K562 (cell line): ENCODE results near the gene SH2D7. TPM values are rescaled to one million over a fixed set of nuclear protein-coding genes. Genes with fewer than 3 reads are reported as not detected.

Source experiments
- CAMTA2 ChIP-seq: fragments of 250-450 bp; sonication (Bioruptor Pico); conservative IDR thresholded peaks from 2 replicates; pipeline ENCODE4 v1.5.1; 2022
- CXXC5 ChIP-seq: fragments of 250-450 bp; sonication (Bioruptor Pico); IDR thresholded peaks from 2 replicates; pipeline ENCODE4 v1.8.0; 2022; ENCODE audit warnings: inconsistent platforms, mild to moderate bottlenecking, moderate library complexity
- DPF2 ChIP-seq: fragments of 450-650 bp; IDR thresholded peaks from 2 replicates; pipeline ENCODE4 v1.6.1; 2016
- EWSR1 ChIP-seq: fragments of 450-650 bp; IDR thresholded peaks from 2 replicates; pipeline ENCODE4 v1.6.1; 2018; ENCODE audit warnings: borderline replicate concordance, mild to moderate bottlenecking, low read depth, moderate library complexity; ENCODE audit not compliant: partially characterized antibody
- GABPB2 ChIP-seq: fragments of 250-450 bp; sonication (Bioruptor Pico); conservative IDR thresholded peaks from 2 replicates; pipeline ENCODE4 v1.5.1; 2021; ENCODE audit warnings: mild to moderate bottlenecking
- GTF2F1 ChIP-seq: IDR thresholded peaks from 2 replicates; pipeline ENCODE4 v1.6.1; 2011; ENCODE audit warnings: low read depth, low read length, improper control_type of control experiment
- HINFP ChIP-seq: fragments of 450-650 bp; conservative IDR thresholded peaks from 2 replicates; pipeline ENCODE4 v1.6.1; 2016; ENCODE audit warnings: missing genetic modification characterization, low read depth, mild to moderate bottlenecking, control low read depth, missing compliant biosample characterization
- HNRNPLL ChIP-seq: fragments of 200-400 bp; formaldehyde crosslinking; IDR thresholded peaks from 2 replicates; pipeline ENCODE4 v1.6.1; 2017; ENCODE audit warnings: low read length, low read depth, mild to moderate bottlenecking; ENCODE audit not compliant: poor library complexity, severe bottlenecking
- KDM2B ChIP-seq: fragments of 250-450 bp; sonication (Bioruptor Pico); IDR thresholded peaks from 2 replicates; pipeline ENCODE4 v1.8.0; 2021; ENCODE audit warnings: mild to moderate bottlenecking, moderate library complexity
- NFATC3 ChIP-seq: fragments of 450-650 bp; IDR thresholded peaks from 2 replicates; pipeline ENCODE4 v1.6.1; 2017; ENCODE audit warnings: mild to moderate bottlenecking
- PKNOX1 ChIP-seq: fragments of 450-650 bp; IDR thresholded peaks from 2 replicates; pipeline ENCODE4 v1.6.1; 2016
- POLR3A ChIP-seq: IDR thresholded peaks from 2 replicates; pipeline ENCODE4 v1.6.1; 2011; ENCODE audit warnings: borderline replicate concordance, mild to moderate bottlenecking, moderate library complexity; ENCODE audit not compliant: insufficient read length, insufficient read depth; ENCODE audit errors: extremely low read depth
- SMAD1 ChIP-seq: fragments of 150-350 bp; IDR thresholded peaks from 2 replicates; pipeline ENCODE4 v1.6.1; 2014; ENCODE audit warnings: low read length, low read depth; ENCODE audit not compliant: partially characterized antibody
- TEAD2 ChIP-seq: fragments of 450-650 bp; IDR thresholded peaks from 2 replicates; pipeline ENCODE4 v1.6.1; 2016; ENCODE audit warnings: missing genetic modification characterization, control low read depth, missing compliant biosample characterization
- THRA ChIP-seq: fragments of 450-650 bp; IDR thresholded peaks from 2 replicates; pipeline ENCODE4 v1.6.1; 2017; ENCODE audit warnings: mild to moderate bottlenecking, moderate library complexity
- ZBED1 ChIP-seq: IDR thresholded peaks from 2 replicates; pipeline ENCODE4 v1.6.1; 2014
- ZBTB1 ChIP-seq: sonication (generic); formaldehyde crosslinking; IDR thresholded peaks from 2 replicates; pipeline ENCODE4 v1.8.1; 2023; ENCODE audit warnings: missing genetic modification reagents, low read depth, mild to moderate bottlenecking, borderline replicate concordance
- ZC3H4 ChIP-seq: sonication (generic); formaldehyde crosslinking; IDR thresholded peaks from 2 replicates; pipeline ENCODE4 v1.9.0; 2021; ENCODE audit warnings: missing genetic modification reagents, borderline replicate concordance
- ZMIZ1 ChIP-seq, 2 experiments: fragments of 150-350 bp in 1 of 2; IDR thresholded peaks; 2 replicates each; pipeline ENCODE4 v1.6.1; 2012 to 2016; ENCODE audit warnings: low read depth in 2 of 2, low read length in 2 of 2, mild to moderate bottlenecking in 1 of 2, moderate library complexity in 1 of 2
- ZNF143 ChIP-seq: sonication (generic); formaldehyde crosslinking; IDR thresholded peaks from 2 replicates; pipeline ENCODE4 v1.9.0; 2022; ENCODE audit warnings: mild to moderate bottlenecking, missing genetic modification reagents
- ZNF24 ChIP-seq: fragments of 450-650 bp; IDR thresholded peaks from 2 replicates; pipeline ENCODE4 v1.6.1; 2016
- ZNF589 ChIP-seq: fragments of 200-800 bp; sonication (Bioruptor generic); IDR thresholded peaks from 2 replicates; pipeline ENCODE4 v1.6.1; 2016; ENCODE audit warnings: low read depth, missing genetic modification characterization, missing compliant biosample characterization
- polyA plus RNA-seq, 8 experiments: library from polyadenylated mRNA; depleted of rRNA in 4 of 8; stranded (reverse) in 5 of 8; unstranded in 3 of 8; fragments of >200 nt; fragmentation: Nextera tagmentation in 2 of 8; fragmentation: Illumina TruSeq in 1 of 8; extraction: Ambion mirVana in 2 of 8; extraction: Trizol in 1 of 8; gene quantifications; 2 replicates each; pipeline versions ENCODE4 v1.2.1 to v1.2.3, GENCODE V29; 2011 to 2014; ENCODE audit warnings: inconsistent platforms in 1 of 8, missing spikeins in 1 of 8
- total RNA-seq, 7 experiments: library from RNA; depleted of rRNA in 6 of 7; stranded (reverse); fragments of >200 nt in 6 of 7; fragmentation: Illumina TruSeq in 2 of 7; extraction: Trizol in 2 of 7; gene quantifications; 2 replicates each; pipeline versions ENCODE4 v1.2.1 to v1.2.3, GENCODE V29; 2011 to 2021; ENCODE audit warnings: low replicate concordance in 1 of 7

Gene SH2D7
- total and polyA plus RNA-seq, 9 of the 15 experiments (the other 6 are each of a cell fraction or from before 2014, with no cell fraction given), result not detected

- peak; percentile 64; the same call in 1 of the 2 replicates for TF ChIP-seq ZNF589 (CRISPR knock-in tag)
- TF ChIP-seq PKNOX1, result peak; percentile 37; the same call in 1 of the 2 replicates
- TF ChIP-seq SMAD1, result no peak
- no peak for TF ChIP-seq EWSR1
- no peak for TF ChIP-seq ZC3H4 (CRISPR knock-in tag)
- TF ChIP-seq DPF2, result no peak; the same call in 1 of the 2 replicates
- no peak for TF ChIP-seq ZNF143 (CRISPR knock-in tag)
- no peak for TF ChIP-seq GTF2F1
- peak; percentile 82 for TF ChIP-seq CXXC5 (CRISPR knock-in tag)
- no peak for TF ChIP-seq GABPB2 (CRISPR knock-in tag)
- no peak for TF ChIP-seq TEAD2 (tag)
- TF ChIP-seq ZMIZ1 (IDR thresholded peaks at IDR 0.05; ENCODE audit: low read depth in 2 of 2, low read length in 2 of 2), result no peak
- no peak for TF ChIP-seq HNRNPLL
- 0 out of 2 replicates have a peak, but pooled peaks have one; percentile 37 for TF ChIP-seq ZNF24
- no peak for TF ChIP-seq KDM2B (CRISPR knock-in tag)
- TF ChIP-seq POLR3A, result no peak
- TF ChIP-seq HINFP, result no peak
- TF ChIP-seq NFATC3, result no peak
- TF ChIP-seq ZBTB1 (CRISPR knock-in tag), result peak; percentile 80
- TF ChIP-seq THRA, result no peak
- no peak for TF ChIP-seq CAMTA2 (CRISPR knock-in tag)
- TF ChIP-seq ZBED1, result no peak
Observed at GRCh38 chr15:78131295-78132061, 39.1 kb downstream of the SH2D7 start, which contains the start of gene CIB2 (continued).
